RWPE2 (cell line): ENCODE data around the gene GNAT1.
A peak's percentile ranks its signal among the peaks of the same experiment; 100 is the strongest.

Experiments
- ATAC-seq: fragments of 200-7000 bp; cut with Tn5 transposase; 3 replicates; pipeline ENCODE4 v1.9.1; 2021; ENCODE audit warnings: low read depth
- DNase-seq: peaks from one replicate; pipeline ENCODE4 v3.0.0-alpha.2; 2020; ENCODE audit warnings: low spot score
- H3K27ac ChIP-seq: fragments of 450-650 bp; 2 replicates; pipeline ENCODE4 v1.5.1; 2017; ENCODE audit warnings: mild to moderate bottlenecking; ENCODE audit not compliant: poor library complexity, severe bottlenecking
- H3K27me3 ChIP-seq: fragments of 250-450 bp; sonication (Bioruptor Pico); 2 replicates; pipeline ENCODE4 v1.5.1; 2021; ENCODE audit warnings: mild to moderate bottlenecking, moderate library complexity; ENCODE audit not compliant: insufficient read depth, poor library complexity, severe bottlenecking
- H3K36me3 ChIP-seq: fragments of 250-450 bp; sonication (Bioruptor Pico); 2 replicates; pipeline ENCODE4 v1.5.1; 2020; ENCODE audit warnings: low read depth, mild to moderate bottlenecking, moderate library complexity
- H3K4me1 ChIP-seq: fragments of 250-450 bp; sonication (Bioruptor Pico); 2 replicates; pipeline ENCODE4 v1.5.1; 2021; ENCODE audit warnings: mild to moderate bottlenecking, moderate library complexity; ENCODE audit not compliant: insufficient read depth, poor library complexity, severe bottlenecking
- H3K4me3 ChIP-seq: fragments of 250-450 bp; sonication (Bioruptor Pico); 2 replicates; pipeline ENCODE4 v1.5.1; 2021; ENCODE audit warnings: mild to moderate bottlenecking, moderate library complexity; ENCODE audit not compliant: severe bottlenecking
- H3K9me3 ChIP-seq: fragments of 250-450 bp; sonication (Bioruptor Pico); 2 replicates; pipeline ENCODE4 v1.5.1; 2021; ENCODE audit warnings: mild to moderate bottlenecking, moderate library complexity; ENCODE audit not compliant: severe bottlenecking
- CTCF ChIP-seq: fragments of 450-650 bp; IDR thresholded peaks from one replicate; pipeline ENCODE4 v1.5.1; 2017; ENCODE audit warnings: mild to moderate bottlenecking, moderate library complexity; ENCODE audit not compliant: poor library complexity, severe bottlenecking

The GNAT1 gene

GRCh38 chr3:50189989-50190388 is 1.4 kb upstream of the GNAT1 start:
- DNase-seq (no peak), ATAC-seq (no peak)
- Histone ChIP-seq H3K27ac (no peak overlapping the region), H3K4me3 (no peak overlapping the region), H3K36me3 (peaks cover 32% of the 10 kb centered on the region), H3K27me3 (peaks cover 20% of the 10 kb centered on the region), H3K9me3 (no peaks in the 10 kb centered on the region), H3K4me1 (no peaks in the 10 kb centered on the region)
- no peak for TF ChIP-seq CTCF

- Histone ChIP-seq H3K27me3 (peaks cover 20% of the 10 kb centered on the region), H3K27ac (no peak overlapping the region), H3K36me3 (peaks cover 11% of the 10 kb centered on the region), H3K9me3 (no peaks in the 10 kb centered on the region), H3K4me1 (no peaks in the 10 kb centered on the region), H3K4me3 (no peak overlapping the region)
- no peak for TF ChIP-seq CTCF
- ATAC-seq (no peak), DNase-seq (no peak)
These were observed 714 bp downstream of the GNAT1 start for GRCh38 chr3:50192124-50192523.

GRCh38 chr3:50192689-50193141 is 1.3 kb downstream of the GNAT1 start:
- H3K9me3 ChIP-seq, result no peaks in the 10 kb centered on the region
- TF ChIP-seq CTCF, result peak; percentile 88
- peaks cover 20% of the 10 kb centered on the region for H3K27me3 ChIP-seq
- no peak overlapping the region for H3K4me3 ChIP-seq
- DNase-seq, result no peak
- no peak overlapping the region for H3K27ac ChIP-seq
- peaks cover 8% of the 10 kb centered on the region; the same call in 1 of the 2 replicates for H3K36me3 ChIP-seq
- ATAC-seq, result peak; percentile 7; the same call in 1 of the 3 replicates
- H3K4me1 ChIP-seq, result no peaks in the 10 kb centered on the region

GRCh38 chr3:50193286-50193685 is 1.9 kb downstream of the GNAT1 start:
- no peak for ATAC-seq
- H3K27ac ChIP-seq, result no peak overlapping the region
- peaks cover 20% of the 10 kb centered on the region for H3K27me3 ChIP-seq
- no peak overlapping the region for H3K4me3 ChIP-seq
- peaks cover 6% of the 10 kb centered on the region; the same call in 1 of the 2 replicates for H3K36me3 ChIP-seq
- H3K9me3 ChIP-seq, result no peaks in the 10 kb centered on the region
- no peaks in the 10 kb centered on the region for H3K4me1 ChIP-seq
- no peak for TF ChIP-seq CTCF
- no peak for DNase-seq

GRCh38 chr3:50193746-50194127 is 2.3 kb downstream of the GNAT1 start:
- no peak for TF ChIP-seq CTCF
- Histone ChIP-seq H3K4me3 (no peak overlapping the region), H3K9me3 (no peaks in the 10 kb centered on the region), H3K36me3 (peaks cover 2% of the 10 kb centered on the region; the same call in 1 of the 2 replicates), H3K4me1 (no peaks in the 10 kb centered on the region), H3K27ac (no peak overlapping the region), H3K27me3 (peaks cover 20% of the 10 kb centered on the region)
- DNase-seq (no peak), ATAC-seq (no peak)
